Neutrophil (primary cell): ENCODE results near the gene AHCY.

ENCODE experiments used
- H3K27ac ChIP-seq: fragments of 200-600 bp; sonication (generic); 2 replicates; pipeline ENCODE4 v1.5.1; 2016; ENCODE audit warnings: mild to moderate bottlenecking, moderate library complexity
- H3K27me3 ChIP-seq: fragments of 200-600 bp; sonication (generic); 2 replicates; pipeline ENCODE4 v1.6.0; 2016; ENCODE audit warnings: mild to moderate bottlenecking
- H3K36me3 ChIP-seq: fragments of 200-600 bp; sonication (generic); 2 replicates; pipeline ENCODE4 v1.5.1; 2017
- H3K4me1 ChIP-seq, 2 experiments: fragments of 200-600 bp in 1 of 2; sonication (generic) in 1 of 2; 1 replicate in 1 of 2; 2 replicates in 1 of 2; pipeline versions ENCODE4 v1.5.1 to v1.6.1; 2013 to 2016; ENCODE audit warnings: low read depth in 1 of 2, low read length in 1 of 2, mild to moderate bottlenecking in 1 of 2, moderate library complexity in 1 of 2; ENCODE audit not compliant: control insufficient read depth in 1 of 2, insufficient read depth in 1 of 2
- H3K4me3 ChIP-seq, 2 experiments: fragments of 200-600 bp in 1 of 2; sonication (generic) in 1 of 2; 1 replicate in 1 of 2; 2 replicates in 1 of 2; pipeline ENCODE4 v1.5.1; 2013 to 2016; ENCODE audit warnings: low read depth in 1 of 2, low read length in 1 of 2, mild to moderate bottlenecking in 1 of 2, moderate library complexity in 1 of 2
- H3K9me3 ChIP-seq: fragments of 200-600 bp; sonication (generic); 2 replicates; pipeline ENCODE4 v1.5.1; 2016
- CTCF ChIP-seq: fragments of 200-600 bp; sonication (generic); IDR thresholded peaks from 2 replicates; pipeline ENCODE4 v1.5.1; 2016; ENCODE audit warnings: antibody characterized with exemption

Gene AHCY

DNA sequence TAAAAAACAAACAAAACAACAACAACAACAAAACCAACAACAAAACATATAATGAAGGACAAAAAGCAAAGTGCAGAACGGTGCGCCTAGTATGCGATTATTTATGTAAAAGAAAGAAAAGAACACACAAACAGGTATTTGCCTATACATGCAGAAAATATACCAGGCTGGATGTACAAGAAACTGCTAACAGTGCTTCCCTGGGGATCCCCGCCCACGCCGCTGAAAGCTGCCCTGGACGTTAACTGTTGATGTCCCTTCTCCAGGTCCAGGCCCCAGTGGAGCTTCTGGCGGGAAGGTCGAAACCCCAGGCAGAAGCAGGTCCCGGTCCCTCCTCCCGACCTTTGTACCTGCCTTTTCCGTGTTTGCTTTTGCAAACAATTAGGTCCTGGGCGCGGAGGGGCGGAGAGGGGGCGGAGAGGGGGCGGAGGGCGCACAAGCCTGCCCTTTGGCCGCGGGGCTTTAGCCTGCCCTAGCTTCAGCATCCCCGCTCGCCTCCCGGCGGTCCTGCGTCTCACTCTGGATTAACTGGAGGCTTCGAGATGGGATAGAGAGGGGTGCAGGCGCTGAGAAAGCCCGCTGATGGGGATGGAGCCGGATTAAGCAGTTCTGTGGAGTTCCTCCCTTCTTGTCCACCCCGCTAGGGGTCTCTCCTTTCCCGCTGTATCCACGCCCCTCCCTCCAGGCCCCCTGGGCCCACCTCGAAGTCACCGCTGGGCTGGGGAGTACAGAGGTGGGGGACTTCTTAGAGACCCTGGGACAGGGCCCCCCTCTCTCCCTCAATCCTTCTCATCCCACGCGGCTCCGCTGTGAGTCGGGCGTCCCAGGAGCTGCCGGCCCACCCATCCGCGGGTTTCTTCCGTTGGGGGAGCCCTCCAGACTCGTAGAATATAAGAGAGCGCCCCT lies 8.2 kb upstream of the AHCY start:
- no peak overlapping the region for H3K27ac ChIP-seq
- no peak overlapping the region for H3K4me3 ChIP-seq
- H3K9me3 ChIP-seq, result no peaks in the 10 kb centered on the region
- H3K4me1 ChIP-seq, result peaks cover 21 to 24% of the 10 kb centered on the region in 2 experiments
- peaks cover 20% of the 10 kb centered on the region for H3K27me3 ChIP-seq
- no peaks in the 10 kb centered on the region for H3K36me3 ChIP-seq
- no peak for TF ChIP-seq CTCF

DNA sequence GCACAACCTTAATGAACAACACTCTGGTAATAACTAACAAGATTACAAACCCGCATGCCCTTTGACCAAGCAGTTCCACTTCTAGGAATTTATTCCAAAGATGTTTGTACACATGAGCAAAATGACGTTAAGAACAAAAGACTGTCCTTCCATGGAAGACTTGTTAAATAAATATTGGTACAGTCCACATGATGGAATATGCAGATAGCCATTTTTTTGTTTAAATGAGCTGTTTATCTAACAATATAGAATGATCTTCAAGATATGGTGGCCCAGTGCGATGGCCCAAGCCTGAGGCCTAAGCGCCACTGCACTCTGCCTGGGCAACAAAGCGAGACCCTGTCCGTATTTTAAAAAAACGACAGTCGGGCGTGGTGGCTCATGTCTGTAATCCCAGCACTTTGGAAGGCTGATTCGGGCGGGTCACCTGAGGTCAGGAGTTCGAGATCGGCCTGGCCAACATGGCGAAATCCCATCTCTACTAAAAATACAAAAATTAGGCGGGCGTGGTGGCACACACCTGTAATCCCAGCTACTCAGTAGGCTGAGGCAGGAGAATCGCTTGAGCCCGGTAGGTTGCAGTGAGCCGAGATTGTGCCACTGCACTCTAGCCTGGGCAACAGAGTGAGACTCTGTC lies 7.4 kb upstream of the AHCY start:
- Histone ChIP-seq H3K27ac (no peak overlapping the region), H3K9me3 (no peaks in the 10 kb centered on the region), H3K27me3 (peaks cover 20% of the 10 kb centered on the region), H3K36me3 (no peaks in the 10 kb centered on the region), H3K4me1 (peaks cover 29 to 32% of the 10 kb centered on the region in 2 experiments), H3K4me3 (no peak overlapping the region)
- TF ChIP-seq CTCF, result no peak

GRCh38 chr20:34309691-34310090 lies 6.5 kb upstream of the AHCY start:
- H3K4me1 ChIP-seq, result peaks cover 35 to 38% of the 10 kb centered on the region in 2 experiments
- peaks cover 20% of the 10 kb centered on the region for H3K27me3 ChIP-seq
- no peaks in the 10 kb centered on the region for H3K36me3 ChIP-seq
- no peaks in the 10 kb centered on the region for H3K9me3 ChIP-seq
- H3K27ac ChIP-seq, result no peak overlapping the region
- TF ChIP-seq CTCF, result no peak
- no peak overlapping the region for H3K4me3 ChIP-seq

DNA sequence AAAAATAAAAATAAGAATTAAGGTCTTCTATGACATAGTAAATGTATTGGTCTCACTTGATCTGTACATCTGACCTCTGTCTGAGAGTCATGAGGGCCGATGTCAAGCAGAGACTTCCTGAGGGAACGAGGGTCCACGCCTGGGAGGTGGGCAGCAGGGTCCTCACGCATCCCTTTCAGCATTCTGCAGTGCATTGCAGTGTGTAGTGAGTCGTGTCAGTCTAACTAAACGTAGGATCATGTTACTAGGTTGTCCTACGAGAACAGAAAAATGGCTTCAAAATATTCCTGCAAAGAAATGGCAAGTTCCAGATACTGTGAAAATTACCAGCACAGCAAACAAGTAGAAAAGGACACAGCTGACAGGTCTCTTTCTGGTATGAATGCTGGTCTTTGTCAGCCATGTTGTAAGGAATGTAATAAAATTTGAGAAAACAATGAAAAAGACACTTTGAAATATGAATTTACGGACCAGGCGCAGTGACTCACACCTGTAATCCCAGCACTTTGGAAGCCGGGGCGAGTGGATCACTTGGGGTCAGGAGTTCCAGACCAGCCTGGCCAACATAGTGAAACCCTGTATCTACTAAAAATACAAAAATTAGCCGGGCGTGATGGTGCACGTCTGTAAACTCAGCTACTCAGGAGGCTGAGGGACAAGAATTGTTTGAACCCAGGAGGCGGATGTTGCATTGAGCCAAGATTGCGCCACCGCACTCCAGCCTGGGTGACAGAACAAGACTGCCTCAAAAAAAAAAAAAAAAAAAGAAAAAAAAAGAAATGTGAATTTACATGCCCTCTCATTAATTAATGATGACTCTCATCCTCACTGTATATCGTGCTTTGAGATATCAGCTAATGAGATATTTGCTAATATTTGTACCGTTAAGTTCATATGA lies 2.4 kb upstream of the AHCY start:
- Histone ChIP-seq H3K9me3 (no peaks in the 10 kb centered on the region), H3K4me3 (peak overlapping the region in 1 of 2 experiments; percentile 24), H3K4me1 (peaks cover 36 to 38% of the 10 kb centered on the region in 2 experiments), H3K36me3 (no peaks in the 10 kb centered on the region), H3K27ac (peak overlapping the region; percentile 74), H3K27me3 (peaks cover under 1% of the 10 kb centered on the region)
- TF ChIP-seq CTCF, result no peak

DNA sequence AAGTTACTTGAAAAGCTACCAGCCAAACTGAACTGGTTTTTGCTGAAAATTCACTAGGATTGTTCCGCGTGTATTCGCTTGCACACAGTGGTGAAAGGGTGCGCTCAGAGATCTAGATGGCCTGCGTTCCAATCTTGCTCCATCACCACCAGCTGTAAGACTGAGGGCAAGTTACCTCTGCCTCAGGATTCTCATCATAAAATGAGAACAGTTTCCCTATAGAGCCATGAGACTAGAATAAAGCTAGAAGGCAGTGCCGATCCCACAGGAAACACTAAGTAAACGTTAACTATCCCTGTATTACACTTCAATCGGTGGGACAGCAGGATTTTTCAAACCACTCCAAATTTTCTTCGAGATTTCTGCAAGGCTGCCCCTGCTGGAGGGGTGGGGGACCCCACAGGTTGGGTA lies 838 bp downstream of the AHCY start:
- peak overlapping the region; percentile 89 for H3K27ac ChIP-seq

More for the DNA sequence above, 838 bp downstream of the AHCY start:
- H3K4me1 ChIP-seq, result peaks cover 36 to 42% of the 10 kb centered on the region in 2 experiments
- no peaks in the 10 kb centered on the region for H3K36me3 ChIP-seq
- peak overlapping the region; percentile 88 to 94 for H3K4me3 ChIP-seq
- no peaks in the 10 kb centered on the region for H3K27me3 ChIP-seq
- TF ChIP-seq CTCF, result no peak
- H3K9me3 ChIP-seq, result no peaks in the 10 kb centered on the region
